Breast epithelium (tissue), 3 donors: Measurements from ENCODE around the gene DUS1L.

Experiments used
- POLR2A ChIP-seq: fragments of 450-650 bp; IDR thresholded peaks from one replicate; pipeline ENCODE4 v1.6.1; 2016; ENCODE audit warnings: antibody characterized with exemption, mild to moderate bottlenecking, moderate library complexity
- POLR2AphosphoS5 ChIP-seq, 3 donors: sonication (generic); formaldehyde crosslinking; IDR thresholded peaks; one replicate each; pipeline ENCODE4 v1.6.1; 2017; ENCODE audit warnings: antibody characterized with exemption in 3 of 3
- TF ChIP-seq, protein P1 (sequence below), 3 donors: fragments of 450-650 bp; IDR thresholded peaks; one replicate each; pipeline ENCODE4 v1.5.1; 2016 to 2017; ENCODE audit warnings: antibody characterized with exemption in 3 of 3, mild to moderate bottlenecking in 3 of 3, moderate library complexity in 3 of 3

DNA sequence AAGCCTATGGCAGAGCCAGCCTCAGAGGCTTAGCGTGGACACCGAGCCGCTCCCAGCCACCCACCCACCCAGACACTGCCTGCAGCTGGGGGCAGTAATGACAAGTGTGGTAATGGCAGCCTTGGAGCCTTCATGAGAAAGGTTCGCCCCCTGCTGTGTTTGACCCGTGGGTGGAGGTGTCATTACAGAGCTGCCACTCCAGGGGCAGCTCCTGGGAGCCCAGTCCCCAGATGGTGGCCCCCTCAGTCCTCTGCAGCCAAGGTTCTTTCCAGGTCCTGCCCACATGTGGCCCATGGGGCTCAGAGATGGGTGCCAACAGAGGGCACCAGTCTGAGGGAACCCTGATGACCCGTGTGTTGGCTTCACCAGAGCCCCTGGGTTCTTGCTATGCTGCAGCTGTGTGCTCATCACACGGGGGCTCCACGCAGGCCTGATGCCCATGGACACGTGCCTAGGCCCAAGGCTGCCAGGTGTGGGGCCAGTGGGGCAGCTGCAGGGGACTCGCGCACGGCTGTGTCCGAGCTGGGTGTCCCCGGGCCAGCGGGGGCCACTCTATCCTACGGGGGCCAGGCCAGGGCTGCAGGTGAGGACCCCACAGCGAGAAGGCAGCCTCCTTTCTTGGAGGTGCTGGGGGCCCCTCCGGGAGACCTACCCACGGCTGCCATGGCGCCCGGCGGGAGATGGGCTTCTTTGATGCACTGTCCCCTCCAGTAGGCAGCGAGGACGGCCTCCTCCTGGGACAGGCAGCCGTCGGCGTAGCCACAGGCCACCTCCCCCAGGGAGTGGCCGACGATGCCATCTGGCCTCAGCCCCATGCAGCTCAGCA, 24.3 kb upstream of the DUS1L start:
- TF ChIP-seq, protein P1, sequence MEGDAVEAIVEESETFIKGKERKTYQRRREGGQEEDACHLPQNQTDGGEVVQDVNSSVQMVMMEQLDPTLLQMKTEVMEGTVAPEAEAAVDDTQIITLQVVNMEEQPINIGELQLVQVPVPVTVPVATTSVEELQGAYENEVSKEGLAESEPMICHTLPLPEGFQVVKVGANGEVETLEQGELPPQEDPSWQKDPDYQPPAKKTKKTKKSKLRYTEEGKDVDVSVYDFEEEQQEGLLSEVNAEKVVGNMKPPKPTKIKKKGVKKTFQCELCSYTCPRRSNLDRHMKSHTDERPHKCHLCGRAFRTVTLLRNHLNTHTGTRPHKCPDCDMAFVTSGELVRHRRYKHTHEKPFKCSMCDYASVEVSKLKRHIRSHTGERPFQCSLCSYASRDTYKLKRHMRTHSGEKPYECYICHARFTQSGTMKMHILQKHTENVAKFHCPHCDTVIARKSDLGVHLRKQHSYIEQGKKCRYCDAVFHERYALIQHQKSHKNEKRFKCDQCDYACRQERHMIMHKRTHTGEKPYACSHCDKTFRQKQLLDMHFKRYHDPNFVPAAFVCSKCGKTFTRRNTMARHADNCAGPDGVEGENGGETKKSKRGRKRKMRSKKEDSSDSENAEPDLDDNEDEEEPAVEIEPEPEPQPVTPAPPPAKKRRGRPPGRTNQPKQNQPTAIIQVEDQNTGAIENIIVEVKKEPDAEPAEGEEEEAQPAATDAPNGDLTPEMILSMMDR (IDR thresholded peaks at IDR 0.05): no peak
- TF ChIP-seq POLR2AphosphoS5 (IDR thresholded peaks at IDR 0.05) (no peak), POLR2A (no peak)
